PFSK-1 (cell line): Measurements from ENCODE around the gene STX12.

Experiments
- FOXP2 ChIP-seq: optimal IDR thresholded peaks from 2 replicates; pipeline ENCODE3; 2011; ENCODE audit warnings: borderline replicate concordance, control low read depth, inconsistent platforms; ENCODE audit not compliant: insufficient read depth; ENCODE audit errors: extremely low read length, extremely low read depth
- POLR2AphosphoS5 ChIP-seq: IDR thresholded peaks from 2 replicates; pipeline ENCODE4 v1.6.1; 2012; ENCODE audit warnings: low read depth, mild to moderate bottlenecking, control low read depth, low read length, moderate library complexity
- SIN3A ChIP-seq: IDR thresholded peaks from 2 replicates; pipeline ENCODE4 v1.6.1; 2012; ENCODE audit warnings: mild to moderate bottlenecking, low read length, moderate library complexity, borderline replicate concordance; ENCODE audit not compliant: insufficient read depth
- TAF1 ChIP-seq: IDR thresholded peaks from 2 replicates; pipeline ENCODE4 v1.6.1; 2012; ENCODE audit warnings: low read length, control low read depth, borderline replicate concordance; ENCODE audit not compliant: insufficient read depth
- TF ChIP-seq, protein P1 (sequence below), 2 experiments: IDR thresholded peaks; 2 replicates each; pipeline versions ENCODE4 v1.6.1 to v1.8.0; 2011 to 2012; ENCODE audit warnings: low read depth in 2 of 2, low read length in 2 of 2, control low read depth in 1 of 2, inconsistent platforms in 1 of 2, mild to moderate bottlenecking in 1 of 2, moderate library complexity in 1 of 2; ENCODE audit not compliant: insufficient read depth in 1 of 2

Gene STX12

GRCh38 chr1:27833470-27833869, 60.5 kb downstream of the STX12 start:
- TF ChIP-seq, protein P1, sequence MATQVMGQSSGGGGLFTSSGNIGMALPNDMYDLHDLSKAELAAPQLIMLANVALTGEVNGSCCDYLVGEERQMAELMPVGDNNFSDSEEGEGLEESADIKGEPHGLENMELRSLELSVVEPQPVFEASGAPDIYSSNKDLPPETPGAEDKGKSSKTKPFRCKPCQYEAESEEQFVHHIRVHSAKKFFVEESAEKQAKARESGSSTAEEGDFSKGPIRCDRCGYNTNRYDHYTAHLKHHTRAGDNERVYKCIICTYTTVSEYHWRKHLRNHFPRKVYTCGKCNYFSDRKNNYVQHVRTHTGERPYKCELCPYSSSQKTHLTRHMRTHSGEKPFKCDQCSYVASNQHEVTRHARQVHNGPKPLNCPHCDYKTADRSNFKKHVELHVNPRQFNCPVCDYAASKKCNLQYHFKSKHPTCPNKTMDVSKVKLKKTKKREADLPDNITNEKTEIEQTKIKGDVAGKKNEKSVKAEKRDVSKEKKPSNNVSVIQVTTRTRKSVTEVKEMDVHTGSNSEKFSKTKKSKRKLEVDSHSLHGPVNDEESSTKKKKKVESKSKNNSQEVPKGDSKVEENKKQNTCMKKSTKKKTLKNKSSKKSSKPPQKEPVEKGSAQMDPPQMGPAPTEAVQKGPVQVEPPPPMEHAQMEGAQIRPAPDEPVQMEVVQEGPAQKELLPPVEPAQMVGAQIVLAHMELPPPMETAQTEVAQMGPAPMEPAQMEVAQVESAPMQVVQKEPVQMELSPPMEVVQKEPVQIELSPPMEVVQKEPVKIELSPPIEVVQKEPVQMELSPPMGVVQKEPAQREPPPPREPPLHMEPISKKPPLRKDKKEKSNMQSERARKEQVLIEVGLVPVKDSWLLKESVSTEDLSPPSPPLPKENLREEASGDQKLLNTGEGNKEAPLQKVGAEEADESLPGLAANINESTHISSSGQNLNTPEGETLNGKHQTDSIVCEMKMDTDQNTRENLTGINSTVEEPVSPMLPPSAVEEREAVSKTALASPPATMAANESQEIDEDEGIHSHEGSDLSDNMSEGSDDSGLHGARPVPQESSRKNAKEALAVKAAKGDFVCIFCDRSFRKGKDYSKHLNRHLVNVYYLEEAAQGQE (IDR thresholded peaks at IDR 0.05; ENCODE audit: insufficient read depth in 1 of 2, low read depth in 2 of 2, low read length in 2 of 2) = no peak
- TF ChIP-seq SIN3A (no peak), POLR2AphosphoS5 (no peak), TAF1 (no peak), FOXP2 (no peak)

GRCh38 chr1:27835046-27835445, 62.0 kb downstream of the STX12 start:
- TF ChIP-seq SIN3A = no peak
- no peak for TF ChIP-seq POLR2AphosphoS5
- TF ChIP-seq, protein P1 (IDR thresholded peaks at IDR 0.05; ENCODE audit: insufficient read depth in 1 of 2, low read depth in 2 of 2, low read length in 2 of 2) = no peak
- TF ChIP-seq TAF1 = no peak
- no peak for TF ChIP-seq FOXP2

DNA sequence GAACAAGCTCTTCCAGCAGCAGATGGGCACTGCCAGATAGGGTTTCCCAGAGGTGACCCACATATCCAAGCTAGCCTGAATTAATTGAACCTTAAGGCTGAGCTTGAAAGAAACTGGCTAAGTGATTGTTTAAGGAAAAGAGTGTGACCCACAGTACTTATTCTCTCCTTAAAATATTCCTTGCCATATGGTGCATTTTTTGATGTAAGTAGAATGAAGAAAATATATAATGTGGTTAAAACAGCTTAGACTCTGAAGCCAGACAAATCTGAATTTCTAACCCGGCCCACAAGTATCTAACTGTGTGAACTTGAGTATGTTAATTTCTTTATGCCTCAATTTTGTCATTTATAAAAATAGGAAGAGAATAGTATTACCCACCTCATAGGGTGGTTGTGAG, 62.5 kb downstream of the STX12 start:
- TF ChIP-seq, protein P1 (IDR thresholded peaks at IDR 0.05; ENCODE audit: insufficient read depth in 1 of 2, low read depth in 2 of 2, low read length in 2 of 2) = no peak
- TF ChIP-seq POLR2AphosphoS5 (no peak), SIN3A (no peak), FOXP2 (no peak), TAF1 (no peak)

DNA sequence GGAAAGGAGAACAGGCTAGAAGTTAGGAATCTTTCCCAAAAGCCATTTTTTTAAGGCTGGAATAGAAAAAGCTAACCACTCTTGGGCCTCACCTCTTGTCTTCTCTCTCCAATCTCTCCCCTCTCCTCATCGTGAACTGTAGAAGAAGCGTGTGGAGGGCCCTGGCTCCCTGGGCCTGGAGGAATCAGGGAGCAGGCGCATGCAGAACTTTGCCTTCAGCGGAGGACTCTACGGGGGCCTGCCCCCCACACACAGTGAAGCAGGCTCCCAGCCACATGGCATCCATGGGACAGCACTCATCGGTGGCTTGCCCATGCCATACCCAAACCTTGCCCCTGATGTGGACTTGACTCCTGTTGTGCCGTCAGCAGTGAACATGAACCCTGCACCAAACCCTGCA, 76.9 kb downstream of the STX12 start:
- no peak for TF ChIP-seq POLR2AphosphoS5

DNA sequence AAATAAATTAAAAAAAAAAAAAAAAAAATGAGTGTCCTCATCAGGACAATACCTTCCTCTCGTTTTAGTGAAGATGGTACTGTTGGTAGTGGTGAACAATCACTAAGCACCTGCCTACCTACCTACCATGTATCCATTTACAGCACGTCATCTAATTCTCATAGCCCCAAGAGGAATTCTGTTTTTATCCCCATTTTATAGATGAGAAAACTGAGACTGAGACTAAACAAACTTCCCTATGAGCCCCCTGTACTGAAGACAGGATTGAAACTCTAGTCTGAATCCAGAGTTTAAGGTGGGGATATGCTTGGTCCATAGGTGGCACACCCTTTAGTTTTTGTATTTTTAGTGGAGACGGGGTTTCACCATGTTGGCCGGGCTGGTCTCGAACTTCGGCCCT, 82.1 kb downstream of the STX12 start:
- no peak for TF ChIP-seq FOXP2
- TF ChIP-seq, protein P1 (IDR thresholded peaks at IDR 0.05; ENCODE audit: insufficient read depth in 1 of 2, low read depth in 2 of 2, low read length in 2 of 2) = no peak
- TF ChIP-seq POLR2AphosphoS5 = no peak
- no peak for TF ChIP-seq TAF1
- no peak for TF ChIP-seq SIN3A
